Panc1 (cell line): ENCODE data around the gene KAZN. TPM values are rescaled to one million over a fixed set of nuclear protein-coding genes. Genes with fewer than 3 reads are reported as not detected.

ENCODE experiments used
- ATAC-seq: fragments of 200-7000 bp; cut with Tn5 transposase; 2 replicates; pipeline ENCODE4 v1.9.1; 2020; ENCODE audit warnings: mild to moderate bottlenecking, moderate library complexity
- BruUV-seq: library from RNA; stranded (reverse); fragments of 400-500 nt; replicated peaks from 2 replicates; lab custom pipeline; 2021; lab: Mats Ljungman, UMichigan
- CTCF ChIA-PET: fragments of 300-600 bp; sonication (Branson Sonifier 250); formaldehyde crosslinking; loops from one replicate; lab custom pipeline; 2022; ENCODE audit warnings: antibody characterized with exemption; lab: Charles Lee
- POLR2A ChIA-PET: fragments of 300-600 bp; sonication (Branson Sonifier 250); formaldehyde crosslinking; loops from one replicate; lab custom pipeline; 2022; ENCODE audit warnings: antibody characterized with exemption; lab: Charles Lee
- DNase-seq: peaks from one replicate; pipeline ENCODE4 v3.0.0-alpha.2; 2010; ENCODE audit warnings: low read depth, low spot score
- H3K27ac ChIP-seq: 2 replicates; pipeline ENCODE4 v1.5.1; 2011; ENCODE audit warnings: mild to moderate bottlenecking, low read length, inconsistent platforms
- H3K27me3 ChIP-seq: fragments of 200-500 bp; sonication (Bioruptor generic); 2 replicates; pipeline ENCODE4 v1.6.0; 2014; ENCODE audit warnings: low read length, inconsistent platforms; ENCODE audit not compliant: control insufficient read depth, insufficient read depth
- H3K36me3 ChIP-seq: fragments of 200-500 bp; sonication (Bioruptor generic); 2 replicates; pipeline ENCODE4 v1.5.1; 2014; ENCODE audit warnings: inconsistent platforms, mild to moderate bottlenecking, low read length, moderate library complexity; ENCODE audit not compliant: control insufficient read depth, insufficient read depth
- H3K4me1 ChIP-seq: 2 replicates; pipeline ENCODE4 v1.5.1; 2011; ENCODE audit warnings: inconsistent platforms, mild to moderate bottlenecking, low read length, moderate library complexity; ENCODE audit not compliant: control insufficient read depth, insufficient read depth
- H3K4me3 ChIP-seq, 2 experiments: 2 replicates each; pipeline ENCODE4 v1.5.1; 2011 to 2012; ENCODE audit warnings: low read depth in 2 of 2, low read length in 2 of 2, mild to moderate bottlenecking in 2 of 2, inconsistent platforms in 1 of 2, moderate library complexity in 1 of 2
- H3K9me3 ChIP-seq: fragments of 200-500 bp; sonication (Bioruptor generic); 2 replicates; pipeline ENCODE4 v1.5.1; 2014; ENCODE audit warnings: low read depth, mild to moderate bottlenecking, inconsistent platforms, low read length, moderate library complexity; ENCODE audit not compliant: control insufficient read depth, insufficient read depth
- POLR2AphosphoS5 ChIP-seq: IDR thresholded peaks from 2 replicates; pipeline ENCODE4 v1.6.1; 2012; ENCODE audit warnings: mild to moderate bottlenecking, low read depth, low read length, moderate library complexity
- SIN3A ChIP-seq: IDR thresholded peaks from 2 replicates; pipeline ENCODE4 v1.6.1; 2012; ENCODE audit warnings: low read depth, mild to moderate bottlenecking, low read length, moderate library complexity, borderline replicate concordance; ENCODE audit not compliant: insufficient read depth
- TCF7L2 ChIP-seq: IDR thresholded peaks from 2 replicates; pipeline ENCODE4 v1.6.1; 2011; ENCODE audit warnings: mild to moderate bottlenecking, low read depth, low read length, inconsistent platforms
- in situ Hi-C: cut with HindIII; loops from 2 replicates; pipeline ENCODE4 v1.10.0; 2016; ENCODE audit warnings: low sequenced_read_pairs, low pct_unique_long_range_greater_than_20kb
- intact Hi-C: fragments of 100-400 bp; cut with micrococcal nuclease; formaldehyde crosslinking; loops from one replicate; pipeline ENCODE4 v1.10.0; 2022; ENCODE audit not compliant: unreplicated experiment
- total RNA-seq: library from RNA; stranded (reverse); gene quantifications from one replicate; pipeline ENCODE4 v1.2.1, GENCODE V29; 2021; ENCODE audit not compliant: unreplicated experiment
- TF ChIP-seq, protein P1 (sequence below): fragments of 450-650 bp; IDR thresholded peaks from 2 replicates; pipeline ENCODE4 v1.5.1; 2017; ENCODE audit warnings: mild to moderate bottlenecking
- TF ChIP-seq, protein P2 (sequence below), 2 experiments: IDR thresholded peaks; 2 replicates each; pipeline ENCODE4 v1.6.1; 2011 to 2012; ENCODE audit warnings: low read depth in 2 of 2, control low read depth in 1 of 2, low read length in 1 of 2, mild to moderate bottlenecking in 1 of 2, moderate library complexity in 1 of 2; ENCODE audit not compliant: insufficient read depth in 1 of 2

The KAZN gene
- total RNA-seq, 1 experiment from 2014 or later: 6.6 TPM

DNA sequence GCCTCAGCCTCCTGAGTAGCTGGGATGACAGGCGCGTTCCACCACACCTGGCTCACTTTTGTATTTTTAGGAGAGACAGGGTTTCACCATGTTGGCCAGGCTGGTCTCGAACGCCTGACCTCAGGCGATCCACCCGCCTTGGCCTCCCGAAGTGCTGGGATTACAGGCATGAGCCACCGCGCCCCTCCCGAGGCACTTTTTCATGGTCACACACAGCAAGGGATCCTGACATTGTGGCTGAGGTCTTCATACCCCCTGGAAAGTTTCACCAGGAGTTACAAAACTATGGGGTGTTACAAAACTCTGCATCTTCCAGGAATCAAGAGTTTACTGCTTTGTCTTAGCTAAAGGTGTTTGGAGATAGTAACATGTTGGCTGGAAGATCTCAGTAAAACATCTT lies 320.8 kb downstream of the KAZN start:
- Histone ChIP-seq H3K27me3 (no peaks in the 10 kb centered on the region), H3K36me3 (no peaks in the 10 kb centered on the region), H3K4me1 (no peaks in the 10 kb centered on the region; the same call in 1 of the 2 replicates), H3K9me3 (no peaks in the 10 kb centered on the region), H3K4me3 (no peak overlapping the region), H3K27ac (no peak overlapping the region)
- no peak for DNase-seq
- TF ChIP-seq, protein P1, sequence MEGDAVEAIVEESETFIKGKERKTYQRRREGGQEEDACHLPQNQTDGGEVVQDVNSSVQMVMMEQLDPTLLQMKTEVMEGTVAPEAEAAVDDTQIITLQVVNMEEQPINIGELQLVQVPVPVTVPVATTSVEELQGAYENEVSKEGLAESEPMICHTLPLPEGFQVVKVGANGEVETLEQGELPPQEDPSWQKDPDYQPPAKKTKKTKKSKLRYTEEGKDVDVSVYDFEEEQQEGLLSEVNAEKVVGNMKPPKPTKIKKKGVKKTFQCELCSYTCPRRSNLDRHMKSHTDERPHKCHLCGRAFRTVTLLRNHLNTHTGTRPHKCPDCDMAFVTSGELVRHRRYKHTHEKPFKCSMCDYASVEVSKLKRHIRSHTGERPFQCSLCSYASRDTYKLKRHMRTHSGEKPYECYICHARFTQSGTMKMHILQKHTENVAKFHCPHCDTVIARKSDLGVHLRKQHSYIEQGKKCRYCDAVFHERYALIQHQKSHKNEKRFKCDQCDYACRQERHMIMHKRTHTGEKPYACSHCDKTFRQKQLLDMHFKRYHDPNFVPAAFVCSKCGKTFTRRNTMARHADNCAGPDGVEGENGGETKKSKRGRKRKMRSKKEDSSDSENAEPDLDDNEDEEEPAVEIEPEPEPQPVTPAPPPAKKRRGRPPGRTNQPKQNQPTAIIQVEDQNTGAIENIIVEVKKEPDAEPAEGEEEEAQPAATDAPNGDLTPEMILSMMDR: no peak
- TF ChIP-seq TCF7L2: no peak
- TF ChIP-seq SIN3A: no peak
- TF ChIP-seq, protein P2, sequence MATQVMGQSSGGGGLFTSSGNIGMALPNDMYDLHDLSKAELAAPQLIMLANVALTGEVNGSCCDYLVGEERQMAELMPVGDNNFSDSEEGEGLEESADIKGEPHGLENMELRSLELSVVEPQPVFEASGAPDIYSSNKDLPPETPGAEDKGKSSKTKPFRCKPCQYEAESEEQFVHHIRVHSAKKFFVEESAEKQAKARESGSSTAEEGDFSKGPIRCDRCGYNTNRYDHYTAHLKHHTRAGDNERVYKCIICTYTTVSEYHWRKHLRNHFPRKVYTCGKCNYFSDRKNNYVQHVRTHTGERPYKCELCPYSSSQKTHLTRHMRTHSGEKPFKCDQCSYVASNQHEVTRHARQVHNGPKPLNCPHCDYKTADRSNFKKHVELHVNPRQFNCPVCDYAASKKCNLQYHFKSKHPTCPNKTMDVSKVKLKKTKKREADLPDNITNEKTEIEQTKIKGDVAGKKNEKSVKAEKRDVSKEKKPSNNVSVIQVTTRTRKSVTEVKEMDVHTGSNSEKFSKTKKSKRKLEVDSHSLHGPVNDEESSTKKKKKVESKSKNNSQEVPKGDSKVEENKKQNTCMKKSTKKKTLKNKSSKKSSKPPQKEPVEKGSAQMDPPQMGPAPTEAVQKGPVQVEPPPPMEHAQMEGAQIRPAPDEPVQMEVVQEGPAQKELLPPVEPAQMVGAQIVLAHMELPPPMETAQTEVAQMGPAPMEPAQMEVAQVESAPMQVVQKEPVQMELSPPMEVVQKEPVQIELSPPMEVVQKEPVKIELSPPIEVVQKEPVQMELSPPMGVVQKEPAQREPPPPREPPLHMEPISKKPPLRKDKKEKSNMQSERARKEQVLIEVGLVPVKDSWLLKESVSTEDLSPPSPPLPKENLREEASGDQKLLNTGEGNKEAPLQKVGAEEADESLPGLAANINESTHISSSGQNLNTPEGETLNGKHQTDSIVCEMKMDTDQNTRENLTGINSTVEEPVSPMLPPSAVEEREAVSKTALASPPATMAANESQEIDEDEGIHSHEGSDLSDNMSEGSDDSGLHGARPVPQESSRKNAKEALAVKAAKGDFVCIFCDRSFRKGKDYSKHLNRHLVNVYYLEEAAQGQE (IDR thresholded peaks at IDR 0.05; ENCODE audit: insufficient read depth in 1 of 2, low read depth in 2 of 2, low read length in 1 of 2): no peak
- TF ChIP-seq POLR2AphosphoS5: no peak
- in situ Hi-C loops (no loop called here), intact Hi-C loops (no loop called here)
- BruUV-seq: no TSS peak
- POLR2A ChIA-PET: no interaction called here
- no peak for ATAC-seq
- CTCF ChIA-PET: no interaction called here

DNA sequence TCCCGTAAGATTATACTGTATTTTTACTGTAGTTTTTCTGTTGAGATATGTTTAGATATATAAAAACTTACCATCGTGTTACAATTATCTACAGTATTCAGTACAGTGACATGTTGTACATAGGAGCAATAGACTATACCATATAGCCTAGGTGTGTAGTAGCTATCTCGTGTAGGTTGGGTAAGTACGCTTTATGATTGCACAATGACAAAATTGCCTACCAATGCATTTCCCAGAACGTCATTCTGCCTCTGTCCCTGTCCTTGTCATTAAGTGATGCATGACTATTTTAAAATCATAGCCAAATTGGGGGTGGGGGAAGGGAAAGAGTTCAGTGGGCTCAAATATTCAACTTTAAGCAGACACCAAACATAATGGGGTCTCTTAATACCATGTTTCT lies 321.3 kb downstream of the KAZN start:
- DNase-seq (no peak), ATAC-seq (no peak)
- no peak overlapping the region for H3K27ac ChIP-seq
- TF ChIP-seq POLR2AphosphoS5 (no peak), SIN3A (no peak), TCF7L2 (no peak)
- TF ChIP-seq, protein P1: no peak
- TF ChIP-seq, protein P2 (IDR thresholded peaks at IDR 0.05; ENCODE audit: insufficient read depth in 1 of 2, low read depth in 2 of 2, low read length in 1 of 2): no peak
- no peaks in the 10 kb centered on the region for H3K9me3 ChIP-seq
- H3K27me3 ChIP-seq: no peaks in the 10 kb centered on the region
- intact Hi-C loops: loop anchor here (5.0 kb wide), 1 partner anchor 93 kb away; no protein-coding TSS in a partner anchor
- BruUV-seq: no TSS peak
- ChIA-PET CTCF (no interaction called here), POLR2A (no interaction called here)
- H3K36me3 ChIP-seq: no peaks in the 10 kb centered on the region; the same call in 1 of the 2 replicates
- in situ Hi-C loops: no loop called here
- no peak overlapping the region for H3K4me3 ChIP-seq
- H3K4me1 ChIP-seq: no peaks in the 10 kb centered on the region; the same call in 1 of the 2 replicates
